ENCODE results near the gene STAT5B. TPM values are rescaled to one million over a fixed set of nuclear protein-coding genes. Genes with fewer than 3 reads are reported as not detected.

The STAT5B gene
- total RNA-seq, 1 donor from 2014 or later, result 23.1 TPM

DNA sequence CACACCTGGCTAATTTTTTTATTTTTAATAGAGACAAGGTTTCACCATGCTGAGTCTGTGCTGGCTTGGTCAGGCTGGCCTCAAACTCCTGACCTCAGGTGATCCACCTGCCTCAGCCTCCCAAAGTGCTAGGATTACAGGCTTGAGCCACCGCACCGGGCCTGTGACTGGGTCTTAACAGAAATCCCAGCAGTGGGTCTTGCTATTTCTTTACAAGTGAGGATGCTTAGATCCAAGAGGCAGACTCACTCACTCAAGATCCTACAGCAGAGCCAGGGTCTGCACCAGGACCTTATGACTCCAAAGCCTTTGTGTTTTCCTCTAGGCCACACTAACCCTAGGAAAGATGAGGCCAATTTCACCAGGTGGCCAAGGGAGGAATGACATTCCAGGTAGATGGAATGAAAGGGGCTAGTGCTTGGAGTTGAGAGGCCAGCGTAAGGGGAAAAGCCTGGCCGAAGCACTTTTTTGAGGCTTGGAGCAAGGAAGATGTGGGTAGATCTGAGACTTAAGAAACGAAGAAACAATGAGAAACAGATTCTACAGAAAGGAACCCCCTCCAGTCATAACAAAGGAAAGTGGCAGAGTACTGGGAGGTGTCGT is 6.4 kb upstream of the STAT5B start:
- Histone ChIP-seq H3K9ac (ENCODE audit: low read length) (no peak overlapping the region), H3K79me2 (ENCODE audit: insufficient read depth, low read length) (no peaks in the 10 kb centered on the region), H3K36me3 (ENCODE audit: insufficient read depth, low read length) (no peaks in the 10 kb centered on the region), H3K27ac (ENCODE audit: low read depth, low read length) (no peak overlapping the region), H3K27me3 (ENCODE audit: insufficient read depth, low read length) (no peaks in the 10 kb centered on the region), H3K9me3 (ENCODE audit: insufficient read depth, low read depth, low read length) (no peaks in the 10 kb centered on the region), H2AFZ (ENCODE audit: low read depth, low read length) (no peak overlapping the region), H3K4me2 (ENCODE audit: low read length) (no peak overlapping the region), H3K4me1 (ENCODE audit: insufficient read depth, low read length) (no peaks in the 10 kb centered on the region), H3K4me3 (ENCODE audit: insufficient read depth, low read depth, low read length) (no peak overlapping the region), H4K20me1 (ENCODE audit: insufficient read depth, low read length) (no peaks in the 10 kb centered on the region)
- Mint-ChIP-seq H3K27ac (ENCODE audit: unreplicated experiment) (peak overlapping the region; percentile 72), H3K27me3 (ENCODE audit: low read depth, unreplicated experiment) (peaks cover 37% of the 10 kb centered on the region), H3K36me3 (ENCODE audit: low read depth, unreplicated experiment) (no peaks in the 10 kb centered on the region), H3K4me1 (ENCODE audit: low read depth, unreplicated experiment) (peaks cover 7% of the 10 kb centered on the region), H3K4me3 (ENCODE audit: unreplicated experiment) (no peak overlapping the region), H3K9me3 (ENCODE audit: unreplicated experiment) (no peaks in the 10 kb centered on the region)
- TF ChIP-seq EZH2 (IDR thresholded peaks at IDR 0.05; ENCODE audit: insufficient read depth, low read length), result no peak
- TF ChIP-seq, protein P1, sequence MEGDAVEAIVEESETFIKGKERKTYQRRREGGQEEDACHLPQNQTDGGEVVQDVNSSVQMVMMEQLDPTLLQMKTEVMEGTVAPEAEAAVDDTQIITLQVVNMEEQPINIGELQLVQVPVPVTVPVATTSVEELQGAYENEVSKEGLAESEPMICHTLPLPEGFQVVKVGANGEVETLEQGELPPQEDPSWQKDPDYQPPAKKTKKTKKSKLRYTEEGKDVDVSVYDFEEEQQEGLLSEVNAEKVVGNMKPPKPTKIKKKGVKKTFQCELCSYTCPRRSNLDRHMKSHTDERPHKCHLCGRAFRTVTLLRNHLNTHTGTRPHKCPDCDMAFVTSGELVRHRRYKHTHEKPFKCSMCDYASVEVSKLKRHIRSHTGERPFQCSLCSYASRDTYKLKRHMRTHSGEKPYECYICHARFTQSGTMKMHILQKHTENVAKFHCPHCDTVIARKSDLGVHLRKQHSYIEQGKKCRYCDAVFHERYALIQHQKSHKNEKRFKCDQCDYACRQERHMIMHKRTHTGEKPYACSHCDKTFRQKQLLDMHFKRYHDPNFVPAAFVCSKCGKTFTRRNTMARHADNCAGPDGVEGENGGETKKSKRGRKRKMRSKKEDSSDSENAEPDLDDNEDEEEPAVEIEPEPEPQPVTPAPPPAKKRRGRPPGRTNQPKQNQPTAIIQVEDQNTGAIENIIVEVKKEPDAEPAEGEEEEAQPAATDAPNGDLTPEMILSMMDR (IDR thresholded peaks at IDR 0.05; ENCODE audit: insufficient read depth, low read depth, low read length), result no peak
- FAIRE-seq, result no peak
- no peak for DNase-seq (ENCODE audit: low read depth)

DNA sequence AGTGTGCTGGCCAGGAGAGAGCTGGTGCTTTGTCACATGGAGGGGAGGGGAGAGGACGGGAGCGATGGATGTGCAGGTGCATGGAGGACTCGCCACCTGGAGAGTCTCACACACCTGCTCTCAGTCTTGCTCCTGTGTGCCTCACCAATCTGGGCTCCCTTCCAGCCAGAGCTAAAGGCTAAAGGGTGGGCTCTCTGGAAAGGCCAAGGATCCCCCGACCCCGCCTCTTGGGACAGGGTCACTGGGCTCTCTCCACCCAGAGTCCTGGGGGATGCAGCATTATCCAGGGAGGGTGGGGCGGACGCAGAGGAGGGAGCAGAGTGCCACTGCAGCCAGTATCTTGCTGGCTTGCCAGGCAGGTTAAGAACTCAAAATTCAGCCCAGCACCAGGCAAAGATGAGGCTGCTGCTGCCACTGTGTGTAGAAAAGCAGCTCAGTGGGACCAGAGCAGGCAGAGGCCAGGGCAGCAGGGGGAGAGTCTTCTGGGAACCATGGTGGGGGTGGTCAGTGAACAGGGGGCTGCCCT is 5.4 kb upstream of the STAT5B start:
- Histone ChIP-seq H2AFZ (ENCODE audit: low read depth, low read length) (no peak overlapping the region), H3K4me1 (ENCODE audit: insufficient read depth, low read length) (peaks cover 8% of the 10 kb centered on the region), H3K36me3 (ENCODE audit: insufficient read depth, low read length) (no peaks in the 10 kb centered on the region), H3K9ac (ENCODE audit: low read length) (no peak overlapping the region), H4K20me1 (ENCODE audit: insufficient read depth, low read length) (no peaks in the 10 kb centered on the region), H3K4me3 (ENCODE audit: insufficient read depth, low read depth, low read length) (no peak overlapping the region), H3K27ac (ENCODE audit: low read depth, low read length) (no peak overlapping the region), H3K9me3 (ENCODE audit: insufficient read depth, low read depth, low read length) (no peaks in the 10 kb centered on the region), H3K4me2 (ENCODE audit: low read length) (no peak overlapping the region), H3K27me3 (ENCODE audit: insufficient read depth, low read length) (no peaks in the 10 kb centered on the region), H3K79me2 (ENCODE audit: insufficient read depth, low read length) (no peaks in the 10 kb centered on the region)
- peaks cover 7% of the 10 kb centered on the region for H3K4me1 Mint-ChIP-seq (ENCODE audit: low read depth, unreplicated experiment)
- H3K9me3 Mint-ChIP-seq (ENCODE audit: unreplicated experiment), result no peaks in the 10 kb centered on the region
- no peak for TF ChIP-seq EZH2 (IDR thresholded peaks at IDR 0.05; ENCODE audit: insufficient read depth, low read length)
- TF ChIP-seq, protein P1 (IDR thresholded peaks at IDR 0.05; ENCODE audit: insufficient read depth, low read depth, low read length), result no peak
- no peak for DNase-seq (ENCODE audit: low read depth)
- H3K36me3 Mint-ChIP-seq (ENCODE audit: low read depth, unreplicated experiment), result no peaks in the 10 kb centered on the region
- H3K4me3 Mint-ChIP-seq (ENCODE audit: unreplicated experiment), result no peak overlapping the region
- no peak overlapping the region for H3K27ac Mint-ChIP-seq (ENCODE audit: unreplicated experiment)
- FAIRE-seq, result no peak
- H3K27me3 Mint-ChIP-seq (ENCODE audit: low read depth, unreplicated experiment), result peaks cover 28% of the 10 kb centered on the region

All from astrocyte (in vitro differentiated cells and primary cell).